GM21786 (cell line): Measurements from ENCODE around the gene TJP2.

Source experiments
- ATAC-seq: cut with Tn5 transposase; IDR thresholded peaks from one replicate; pipeline ENCODE4 v1.9.1; 2021; ENCODE audit not compliant: unreplicated experiment

The TJP2 gene

DNA sequence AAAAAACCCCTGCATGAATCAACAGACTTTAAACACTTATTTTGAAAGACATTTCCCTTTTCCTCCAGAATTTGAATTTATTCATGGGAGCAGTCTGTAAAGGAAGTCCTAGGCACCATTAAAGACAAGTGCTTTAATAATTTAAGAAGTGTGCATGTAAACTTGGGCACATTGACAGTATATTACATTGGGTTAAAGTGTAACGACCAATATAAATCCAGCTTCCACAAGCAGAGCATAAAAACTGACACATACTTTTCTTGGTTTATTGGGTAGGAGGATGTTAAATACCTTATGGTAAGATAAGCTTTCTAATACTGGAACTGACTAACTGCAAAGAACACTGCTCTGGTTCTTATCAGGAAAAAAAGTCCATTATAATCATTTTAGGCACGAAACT is 149.8 kb downstream of the TJP2 start:
- no peak for ATAC-seq
